HUES48 (cell line): ENCODE measurements around the gene INO80E.

Source experiments
- H3K27ac ChIP-seq: one replicate; pipeline ENCODE4 v1.7.0; 2013; ENCODE audit warnings: low read depth, low read length, inconsistent platforms
- H3K27me3 ChIP-seq: 2 replicates; pipeline ENCODE4 v1.6.1; 2013; ENCODE audit warnings: mild to moderate bottlenecking, low read length; ENCODE audit not compliant: control insufficient read depth, insufficient read depth
- H3K36me3 ChIP-seq: 2 replicates; pipeline ENCODE4 v1.6.1; 2013; ENCODE audit warnings: low read length; ENCODE audit not compliant: control insufficient read depth, insufficient read depth
- H3K4me1 ChIP-seq: 2 replicates; pipeline ENCODE4 v1.6.1; 2013; ENCODE audit warnings: mild to moderate bottlenecking, low read length; ENCODE audit not compliant: control insufficient read depth, insufficient read depth
- H3K4me3 ChIP-seq: 2 replicates; pipeline ENCODE4 v1.5.1; 2013; ENCODE audit warnings: mild to moderate bottlenecking, low read depth, low read length
- H3K9ac ChIP-seq: 2 replicates; pipeline ENCODE4 v1.6.1; 2013; ENCODE audit warnings: mild to moderate bottlenecking, low read depth, low read length, moderate library complexity
- H3K9me3 ChIP-seq: 2 replicates; pipeline ENCODE4 v1.6.1; 2013; ENCODE audit warnings: low read length; ENCODE audit not compliant: control insufficient read depth, insufficient read depth

Gene INO80E

DNA sequence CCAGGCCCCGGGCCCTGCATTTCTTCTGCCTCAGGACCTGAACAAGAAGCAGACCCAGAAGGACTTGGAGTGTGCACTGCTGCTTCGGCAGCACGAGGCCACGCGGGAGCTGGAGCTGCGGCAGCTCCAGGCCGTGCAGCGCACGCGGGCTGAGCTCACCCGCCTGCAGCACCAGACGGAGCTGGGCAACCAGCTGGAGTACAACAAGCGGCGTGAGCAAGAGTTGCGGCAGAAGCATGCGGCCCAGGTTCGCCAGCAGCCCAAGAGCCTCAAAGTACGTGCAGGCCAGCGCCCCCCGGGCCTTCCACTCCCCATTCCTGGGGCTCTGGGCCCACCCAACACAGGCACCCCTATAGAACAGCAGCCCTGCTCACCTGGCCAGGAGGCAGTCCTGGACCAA lies 9.8 kb upstream of the INO80E start:
- Histone ChIP-seq H3K4me3 (no peak overlapping the region), H3K9ac (no peak overlapping the region), H3K9me3 (no peaks in the 10 kb centered on the region), H3K27me3 (no peaks in the 10 kb centered on the region), H3K27ac (no peak overlapping the region), H3K36me3 (peaks cover 95% of the 10 kb centered on the region), H3K4me1 (no peaks in the 10 kb centered on the region)

DNA sequence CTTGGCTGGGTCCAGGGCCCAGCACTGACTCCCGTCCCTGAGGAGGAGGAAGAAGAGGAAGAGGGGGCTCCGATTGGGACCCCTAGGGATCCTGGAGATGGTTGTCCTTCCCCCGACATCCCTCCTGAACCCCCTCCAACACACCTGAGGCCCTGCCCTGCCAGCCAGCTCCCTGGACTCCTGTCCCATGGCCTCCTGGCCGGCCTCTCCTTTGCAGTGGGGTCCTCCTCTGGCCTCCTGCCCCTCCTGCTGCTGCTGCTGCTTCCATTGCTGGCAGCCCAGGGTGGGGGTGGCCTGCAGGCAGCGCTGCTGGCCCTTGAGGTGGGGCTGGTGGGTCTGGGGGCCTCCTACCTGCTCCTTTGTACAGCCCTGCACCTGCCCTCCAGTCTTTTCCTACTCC lies 9.1 kb upstream of the INO80E start:
- Histone ChIP-seq H3K4me1 (no peaks in the 10 kb centered on the region), H3K9ac (no peak overlapping the region), H3K4me3 (no peak overlapping the region), H3K27me3 (no peaks in the 10 kb centered on the region), H3K36me3 (peaks cover 93% of the 10 kb centered on the region), H3K9me3 (no peaks in the 10 kb centered on the region), H3K27ac (no peak overlapping the region)

DNA sequence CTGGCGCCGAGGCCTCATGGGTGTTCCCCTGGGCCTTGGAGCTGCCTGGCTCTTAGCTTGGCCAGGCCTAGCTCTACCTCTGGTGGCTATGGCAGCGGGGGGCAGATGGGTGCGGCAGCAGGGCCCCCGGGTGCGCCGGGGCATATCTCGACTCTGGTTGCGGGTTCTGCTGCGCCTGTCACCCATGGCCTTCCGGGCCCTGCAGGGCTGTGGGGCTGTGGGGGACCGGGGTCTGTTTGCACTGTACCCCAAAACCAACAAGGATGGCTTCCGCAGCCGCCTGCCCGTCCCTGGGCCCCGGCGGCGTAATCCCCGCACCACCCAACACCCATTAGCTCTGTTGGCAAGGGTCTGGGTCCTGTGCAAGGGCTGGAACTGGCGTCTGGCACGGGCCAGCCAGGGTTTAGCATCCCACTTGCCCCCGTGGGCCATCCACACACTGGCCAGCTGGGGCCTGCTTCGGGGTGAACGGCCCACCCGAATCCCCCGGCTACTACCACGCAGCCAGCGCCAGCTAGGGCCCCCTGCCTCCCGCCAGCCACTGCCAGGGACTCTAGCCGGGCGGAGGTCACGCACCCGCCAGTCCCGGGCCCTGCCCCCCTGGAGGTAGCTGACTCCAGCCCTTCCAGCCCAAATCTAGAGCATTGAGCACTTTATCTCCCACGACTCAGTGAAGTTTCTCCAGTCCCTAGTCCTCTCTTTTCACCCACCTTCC lies 8.5 kb upstream of the INO80E start:
- H3K9ac ChIP-seq: no peak overlapping the region
- H3K27me3 ChIP-seq: no peaks in the 10 kb centered on the region
- peaks cover 91% of the 10 kb centered on the region for H3K36me3 ChIP-seq
- no peak overlapping the region for H3K4me3 ChIP-seq
- H3K27ac ChIP-seq: no peak overlapping the region
- H3K9me3 ChIP-seq: no peaks in the 10 kb centered on the region
- no peaks in the 10 kb centered on the region for H3K4me1 ChIP-seq

DNA sequence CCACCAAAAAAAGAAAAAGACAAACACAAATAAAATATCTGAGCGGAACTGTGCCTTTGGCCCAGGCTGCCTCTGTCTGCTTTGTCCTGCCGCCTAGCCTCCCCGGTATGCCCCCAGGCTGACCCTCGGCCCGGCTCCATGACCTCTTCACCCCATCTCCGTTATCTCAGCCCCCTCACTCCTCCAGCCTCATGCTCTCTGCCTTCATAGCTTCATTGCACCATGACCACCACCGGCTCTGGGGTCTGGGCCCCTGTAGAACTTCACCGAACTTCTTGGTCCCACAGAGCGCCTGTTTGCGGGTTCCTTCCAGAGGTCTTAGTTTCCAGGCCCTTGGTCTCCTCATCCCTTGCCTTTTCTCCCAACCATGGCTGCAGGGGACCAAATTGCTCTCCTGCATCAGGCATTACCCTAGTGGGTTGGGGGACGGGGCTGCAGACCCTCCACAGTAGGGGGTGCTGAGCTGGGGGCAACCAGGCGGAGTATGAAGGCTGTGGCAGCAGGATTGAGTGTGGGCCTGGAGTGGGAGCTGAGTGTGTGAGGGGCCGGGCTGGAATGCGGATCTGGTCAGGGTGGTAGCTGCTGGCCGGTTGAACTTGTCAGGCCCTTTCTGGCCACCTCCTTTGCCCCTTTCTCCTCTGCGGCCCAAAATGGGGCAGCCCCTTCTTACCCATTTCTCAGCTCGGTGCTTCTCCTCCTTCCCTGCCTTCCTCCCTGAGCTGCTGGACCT lies 7.5 kb upstream of the INO80E start:
- Histone ChIP-seq H3K9me3 (no peaks in the 10 kb centered on the region), H3K4me3 (no peak overlapping the region), H3K4me1 (no peaks in the 10 kb centered on the region), H3K27ac (no peak overlapping the region), H3K27me3 (no peaks in the 10 kb centered on the region), H3K36me3 (peaks cover 91% of the 10 kb centered on the region), H3K9ac (no peak overlapping the region)

DNA sequence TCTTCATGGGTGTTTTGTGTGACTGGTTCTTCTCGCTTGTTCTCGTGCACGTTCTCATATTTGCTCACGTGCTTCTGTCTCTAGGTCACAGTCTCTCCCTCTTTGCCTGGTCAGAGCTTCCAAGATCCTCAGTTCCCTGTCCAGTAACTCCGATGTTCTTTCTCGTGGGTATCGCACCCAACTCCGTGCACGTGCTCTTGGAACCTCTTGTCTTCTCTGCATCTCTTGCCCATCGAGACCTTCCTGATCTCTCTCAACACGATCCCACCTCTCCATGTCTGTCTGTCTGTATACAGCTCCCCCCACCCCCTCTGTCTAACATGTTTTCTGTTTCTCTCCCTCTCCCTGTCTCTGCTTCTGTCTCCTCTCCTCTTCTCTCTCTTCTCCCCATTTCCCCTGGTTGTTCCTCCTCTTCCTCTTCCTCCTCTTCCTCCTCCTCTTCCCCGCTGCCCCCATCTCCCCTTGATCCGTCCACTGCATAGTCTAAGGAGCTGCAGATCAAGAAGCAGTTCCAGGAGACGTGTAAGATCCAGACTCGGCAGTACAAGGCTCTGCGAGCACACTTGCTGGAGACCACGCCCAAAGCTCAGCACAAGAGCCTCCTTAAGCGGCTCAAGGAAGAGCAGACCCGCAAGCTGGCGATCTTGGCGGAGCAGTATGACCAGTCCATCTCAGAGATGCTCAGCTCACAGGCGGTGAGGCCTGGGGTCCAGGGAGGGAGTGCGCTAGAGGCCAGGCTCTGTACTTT lies 6.8 kb upstream of the INO80E start:
- Histone ChIP-seq H3K9me3 (no peaks in the 10 kb centered on the region), H3K4me3 (no peak overlapping the region), H3K4me1 (no peaks in the 10 kb centered on the region), H3K27me3 (no peaks in the 10 kb centered on the region), H3K27ac (no peak overlapping the region), H3K36me3 (peaks cover 89% of the 10 kb centered on the region), H3K9ac (no peak overlapping the region)

DNA sequence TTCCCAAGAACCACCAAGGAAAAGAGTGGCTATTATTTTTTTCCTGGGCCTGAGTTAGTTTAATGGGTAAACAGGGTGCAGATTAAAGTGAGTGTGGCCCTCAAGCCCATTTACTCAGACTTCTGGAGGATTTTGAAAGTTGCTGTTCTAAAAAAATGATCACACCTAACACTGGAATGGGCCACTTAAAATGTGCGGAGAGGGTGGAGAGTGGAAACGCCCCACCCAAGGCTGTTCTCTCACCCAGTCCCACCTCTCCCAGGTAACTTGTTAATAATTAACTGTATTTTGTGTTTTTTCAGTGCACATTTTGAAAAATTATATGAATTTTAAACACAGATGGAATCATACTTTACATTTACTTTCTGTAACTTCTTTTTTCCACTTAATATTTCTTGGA lies 6.0 kb upstream of the INO80E start:
- Histone ChIP-seq H3K9me3 (no peaks in the 10 kb centered on the region), H3K9ac (no peak overlapping the region), H3K27ac (no peak overlapping the region), H3K36me3 (peaks cover 82% of the 10 kb centered on the region), H3K4me1 (peaks cover 5% of the 10 kb centered on the region; the same call in 1 of the 2 replicates), H3K4me3 (no peak overlapping the region), H3K27me3 (no peaks in the 10 kb centered on the region)

DNA sequence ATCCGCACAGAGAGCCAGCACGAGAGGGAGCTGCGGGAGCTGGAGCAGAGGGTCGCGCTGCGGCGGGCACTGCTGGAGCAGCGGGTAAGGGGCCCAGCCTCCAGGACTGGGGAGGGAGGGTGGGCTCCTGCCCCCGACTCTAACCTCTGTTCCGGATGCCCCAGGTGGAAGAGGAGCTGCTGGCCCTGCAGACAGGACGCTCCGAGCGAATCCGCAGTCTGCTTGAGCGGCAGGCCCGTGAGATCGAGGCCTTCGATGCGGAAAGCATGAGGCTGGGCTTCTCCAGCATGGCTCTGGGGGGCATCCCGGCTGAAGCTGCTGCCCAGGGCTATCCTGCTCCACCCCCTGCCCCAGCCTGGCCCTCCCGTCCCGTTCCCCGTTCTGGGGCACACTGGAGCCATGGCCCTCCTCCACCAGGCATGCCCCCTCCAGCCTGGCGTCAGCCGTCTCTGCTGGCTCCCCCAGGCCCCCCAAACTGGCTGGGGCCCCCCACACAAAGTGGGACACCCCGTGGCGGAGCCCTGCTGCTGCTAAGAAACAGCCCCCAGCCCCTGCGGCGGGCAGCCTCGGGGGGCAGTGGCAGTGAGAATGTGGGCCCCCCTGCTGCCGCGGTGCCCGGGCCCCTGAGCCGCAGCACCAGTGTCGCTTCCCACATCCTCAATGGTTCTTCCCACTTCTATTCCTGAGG lies 5.0 kb upstream of the INO80E start:
- Histone ChIP-seq H3K27ac (no peak overlapping the region), H3K36me3 (peaks cover 72% of the 10 kb centered on the region), H3K9me3 (no peaks in the 10 kb centered on the region), H3K4me1 (peaks cover 5% of the 10 kb centered on the region; the same call in 1 of the 2 replicates), H3K27me3 (no peaks in the 10 kb centered on the region), H3K9ac (no peak overlapping the region), H3K4me3 (no peak overlapping the region)

DNA sequence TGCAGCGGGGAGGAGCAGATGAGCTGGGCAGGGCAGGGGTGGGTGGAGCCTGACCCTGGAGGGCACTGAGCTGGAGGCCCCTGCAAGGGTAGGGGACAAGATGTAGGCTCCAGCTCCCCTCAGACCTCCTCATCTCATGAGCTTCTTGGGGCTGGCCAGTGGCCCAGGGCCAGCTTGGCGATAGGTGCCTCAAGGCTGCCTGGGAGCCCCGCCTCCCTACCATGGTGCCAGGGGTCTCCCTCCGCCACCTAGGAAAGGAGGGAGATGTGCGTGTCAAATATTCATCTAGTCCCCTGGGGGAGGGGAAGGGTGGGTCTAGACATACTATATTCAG lies 4.5 kb upstream of the INO80E start:
- no peak overlapping the region for H3K27ac ChIP-seq
- H3K9ac ChIP-seq: no peak overlapping the region
- no peak overlapping the region for H3K4me3 ChIP-seq
- peaks cover 5% of the 10 kb centered on the region; the same call in 1 of the 2 replicates for H3K4me1 ChIP-seq
- peaks cover 66% of the 10 kb centered on the region for H3K36me3 ChIP-seq
- H3K27me3 ChIP-seq: no peaks in the 10 kb centered on the region
- no peaks in the 10 kb centered on the region for H3K9me3 ChIP-seq

DNA sequence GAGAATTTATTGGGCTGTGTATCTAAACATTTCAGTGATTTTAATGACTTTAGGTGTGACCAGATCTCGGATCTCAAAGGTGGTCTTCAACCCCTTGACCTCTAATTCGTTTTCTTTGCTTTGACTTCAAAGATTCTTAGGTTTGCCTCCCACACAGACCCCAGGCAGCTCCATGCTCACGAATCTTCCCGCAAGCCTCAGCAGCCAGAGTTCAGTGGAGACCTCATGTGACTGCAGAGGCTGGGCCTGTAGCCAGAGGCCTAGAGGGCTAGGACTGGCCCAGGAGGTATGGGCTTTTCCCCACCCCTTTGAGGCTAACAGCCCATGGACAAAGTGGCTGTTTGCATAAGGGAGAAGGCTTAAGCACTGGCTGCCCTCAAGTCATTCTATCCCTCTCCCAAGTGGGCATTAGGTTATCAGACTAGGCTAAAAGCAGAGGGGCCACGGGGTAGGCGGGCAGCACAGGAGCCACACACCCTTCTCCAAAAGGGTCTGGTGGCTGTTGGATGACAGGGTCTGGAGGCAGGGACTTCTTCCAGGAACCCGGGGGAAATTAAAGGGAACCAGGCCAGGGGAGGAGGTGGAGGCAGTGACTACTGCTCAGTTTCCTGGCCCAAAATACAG lies 3.6 kb upstream of the INO80E start:
- no peak overlapping the region for H3K9ac ChIP-seq
- no peaks in the 10 kb centered on the region for H3K9me3 ChIP-seq
- peaks cover 5% of the 10 kb centered on the region; the same call in 1 of the 2 replicates for H3K4me1 ChIP-seq
- H3K4me3 ChIP-seq: no peak overlapping the region
- peaks cover 57% of the 10 kb centered on the region for H3K36me3 ChIP-seq
- H3K27me3 ChIP-seq: no peaks in the 10 kb centered on the region
- H3K27ac ChIP-seq: no peak overlapping the region

DNA sequence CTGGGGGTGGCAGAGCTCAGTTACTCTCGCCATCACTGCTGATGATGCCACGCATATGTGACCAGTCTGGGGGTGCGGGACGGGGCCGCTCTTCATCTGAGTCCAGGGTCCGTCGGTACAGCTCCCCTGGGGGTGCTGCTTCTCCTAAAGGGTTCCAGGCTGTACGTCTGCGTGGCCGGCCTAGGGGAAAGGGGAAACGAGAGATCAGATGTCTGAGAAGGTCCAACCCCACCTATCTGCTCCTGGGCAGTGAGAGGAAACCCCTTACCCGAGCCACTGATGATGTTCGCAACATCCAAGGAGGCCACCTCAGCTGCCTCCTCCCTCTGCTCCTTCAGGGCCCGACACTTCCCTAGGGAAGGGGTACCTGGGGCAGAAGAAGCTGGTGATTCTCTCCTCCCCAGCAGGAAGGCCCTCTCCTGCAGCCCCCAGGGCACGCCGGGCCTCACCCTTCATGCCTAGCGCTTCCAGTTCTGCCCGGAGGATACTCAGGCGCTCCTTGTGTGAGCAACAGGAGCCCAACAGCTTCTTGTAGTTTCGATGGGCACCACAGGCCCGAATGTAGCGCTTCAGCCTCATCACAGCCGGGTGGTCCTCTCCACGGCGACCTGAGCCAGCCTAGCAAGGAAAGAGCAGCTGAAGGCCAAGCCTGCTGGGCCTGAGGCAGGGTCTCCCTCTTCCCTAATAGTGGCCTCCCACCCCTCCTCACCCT lies 2.7 kb upstream of the INO80E start:
- peaks cover 5% of the 10 kb centered on the region; the same call in 1 of the 2 replicates for H3K4me1 ChIP-seq
- H3K27me3 ChIP-seq: no peaks in the 10 kb centered on the region
- H3K27ac ChIP-seq: no peak overlapping the region
- no peaks in the 10 kb centered on the region for H3K9me3 ChIP-seq
- no peak overlapping the region for H3K4me3 ChIP-seq
- no peak overlapping the region for H3K9ac ChIP-seq
- peaks cover 57% of the 10 kb centered on the region for H3K36me3 ChIP-seq
